AG09319 (cell line): ENCODE results near the gene SERGEF.

ENCODE experiments used
- DNase-seq: peaks from one replicate; pipeline ENCODE4 v3.0.0-alpha.2; 2010; ENCODE audit warnings: low read depth; ENCODE audit errors: extremely low read depth
- TF ChIP-seq, protein P1 (sequence below): IDR thresholded peaks from 2 replicates; pipeline ENCODE4 v1.5.1; 2011; ENCODE audit warnings: low read depth, mild to moderate bottlenecking, inconsistent platforms, low read length, moderate library complexity

Gene SERGEF

DNA sequence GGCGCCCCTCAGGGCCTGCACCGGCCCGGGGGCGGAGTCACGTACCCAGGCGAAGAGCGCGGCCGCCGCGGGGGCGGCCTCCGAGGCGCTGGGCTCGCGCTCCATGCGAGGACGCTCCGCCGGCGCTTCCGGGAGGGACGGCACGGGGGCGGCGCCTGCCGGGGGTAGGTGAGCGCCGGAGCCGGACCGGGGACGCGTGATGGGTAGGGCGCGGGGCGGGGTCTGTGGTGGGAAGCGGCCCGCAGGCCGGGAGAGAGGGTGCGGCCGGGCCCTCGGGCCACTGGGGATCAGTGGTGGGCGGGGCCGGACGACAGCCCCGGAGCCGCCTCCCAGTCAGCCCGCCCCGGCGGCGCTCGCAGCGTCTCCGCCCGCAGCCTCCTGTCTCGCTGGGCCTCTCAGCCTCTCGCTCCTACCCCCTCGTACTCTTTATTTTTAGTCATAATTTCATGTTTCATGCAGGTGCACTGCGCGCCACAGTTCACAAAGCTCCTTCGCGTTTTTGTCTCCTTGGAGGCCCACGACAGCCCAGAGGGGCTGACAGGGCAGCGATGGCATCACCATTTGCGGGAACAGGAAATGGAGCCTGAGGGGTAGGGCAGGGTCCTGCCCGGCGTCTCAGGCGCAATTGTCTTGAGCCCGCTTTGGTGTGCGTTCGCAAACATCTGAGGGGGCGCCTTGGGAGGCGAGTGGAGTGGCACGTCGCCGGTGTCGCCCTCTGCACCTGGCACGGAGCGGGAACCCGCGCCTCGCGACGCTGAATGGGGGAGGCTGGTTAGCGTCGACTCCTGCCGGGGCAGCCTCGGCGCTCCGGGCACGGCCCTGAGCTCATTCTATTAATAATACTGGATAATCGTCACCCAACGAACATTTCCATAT, at the start of gene SERGEF:
Gene SERGEF, minus strand, starts transcription at position 142 of the 876 bp plus-strand sequence. Its CDS starts 37 bp downstream, at position 105.
- peak; percentile 52 for DNase-seq
- TF ChIP-seq, protein P1, sequence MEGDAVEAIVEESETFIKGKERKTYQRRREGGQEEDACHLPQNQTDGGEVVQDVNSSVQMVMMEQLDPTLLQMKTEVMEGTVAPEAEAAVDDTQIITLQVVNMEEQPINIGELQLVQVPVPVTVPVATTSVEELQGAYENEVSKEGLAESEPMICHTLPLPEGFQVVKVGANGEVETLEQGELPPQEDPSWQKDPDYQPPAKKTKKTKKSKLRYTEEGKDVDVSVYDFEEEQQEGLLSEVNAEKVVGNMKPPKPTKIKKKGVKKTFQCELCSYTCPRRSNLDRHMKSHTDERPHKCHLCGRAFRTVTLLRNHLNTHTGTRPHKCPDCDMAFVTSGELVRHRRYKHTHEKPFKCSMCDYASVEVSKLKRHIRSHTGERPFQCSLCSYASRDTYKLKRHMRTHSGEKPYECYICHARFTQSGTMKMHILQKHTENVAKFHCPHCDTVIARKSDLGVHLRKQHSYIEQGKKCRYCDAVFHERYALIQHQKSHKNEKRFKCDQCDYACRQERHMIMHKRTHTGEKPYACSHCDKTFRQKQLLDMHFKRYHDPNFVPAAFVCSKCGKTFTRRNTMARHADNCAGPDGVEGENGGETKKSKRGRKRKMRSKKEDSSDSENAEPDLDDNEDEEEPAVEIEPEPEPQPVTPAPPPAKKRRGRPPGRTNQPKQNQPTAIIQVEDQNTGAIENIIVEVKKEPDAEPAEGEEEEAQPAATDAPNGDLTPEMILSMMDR, result no peak

DNA sequence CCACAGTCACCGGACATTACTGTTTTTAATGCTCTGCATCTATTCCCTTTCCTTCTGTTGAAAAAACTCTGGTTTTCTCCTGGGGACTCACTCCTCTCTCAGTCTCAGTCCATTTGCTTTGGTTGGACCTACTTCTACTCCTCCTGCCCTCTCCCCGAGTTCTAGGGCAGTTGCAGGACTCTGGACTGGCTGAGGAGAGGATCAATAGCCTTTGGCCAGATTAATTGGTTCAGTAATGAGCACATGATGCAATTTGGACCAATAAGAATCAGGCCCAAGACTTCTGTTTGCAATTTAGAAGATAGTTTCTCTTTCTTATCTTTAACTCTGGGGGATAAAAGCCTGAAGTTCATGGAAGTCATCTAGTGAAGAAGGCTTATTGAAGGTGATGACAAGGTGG, 48.5 kb upstream of the SERGEF start:
- TF ChIP-seq, protein P1, result no peak
- DNase-seq, result no peak

DNA sequence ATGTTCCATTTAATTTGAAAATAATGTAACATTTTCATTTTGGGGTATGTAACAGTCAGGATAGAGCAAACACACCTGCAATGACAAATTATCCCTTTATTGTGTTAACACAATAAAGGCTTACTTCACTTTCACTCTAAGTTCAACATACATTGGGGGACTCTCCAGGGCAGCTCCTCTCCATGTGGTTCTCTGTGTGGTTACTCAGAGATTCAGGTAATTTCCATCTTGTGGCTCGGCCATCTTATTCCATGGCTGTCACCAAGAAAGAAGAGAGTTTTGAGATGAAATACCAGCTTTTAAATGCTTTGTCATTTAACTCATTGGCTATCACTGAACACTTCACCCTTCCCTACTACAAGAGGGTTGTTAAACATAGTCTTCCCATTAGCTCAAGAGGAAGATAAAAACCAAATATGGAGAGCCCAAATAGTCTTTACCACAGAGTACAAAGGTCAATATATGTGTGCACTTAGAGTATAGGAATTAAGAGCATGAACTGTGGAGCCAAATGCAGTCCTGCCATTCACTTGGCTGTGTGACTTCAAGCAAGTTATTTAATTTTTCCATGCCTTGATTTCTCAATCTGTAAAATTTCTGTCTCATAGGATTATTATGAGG, 43.8 kb upstream of the SERGEF start:
- TF ChIP-seq, protein P1, result no peak
- no peak for DNase-seq

DNA sequence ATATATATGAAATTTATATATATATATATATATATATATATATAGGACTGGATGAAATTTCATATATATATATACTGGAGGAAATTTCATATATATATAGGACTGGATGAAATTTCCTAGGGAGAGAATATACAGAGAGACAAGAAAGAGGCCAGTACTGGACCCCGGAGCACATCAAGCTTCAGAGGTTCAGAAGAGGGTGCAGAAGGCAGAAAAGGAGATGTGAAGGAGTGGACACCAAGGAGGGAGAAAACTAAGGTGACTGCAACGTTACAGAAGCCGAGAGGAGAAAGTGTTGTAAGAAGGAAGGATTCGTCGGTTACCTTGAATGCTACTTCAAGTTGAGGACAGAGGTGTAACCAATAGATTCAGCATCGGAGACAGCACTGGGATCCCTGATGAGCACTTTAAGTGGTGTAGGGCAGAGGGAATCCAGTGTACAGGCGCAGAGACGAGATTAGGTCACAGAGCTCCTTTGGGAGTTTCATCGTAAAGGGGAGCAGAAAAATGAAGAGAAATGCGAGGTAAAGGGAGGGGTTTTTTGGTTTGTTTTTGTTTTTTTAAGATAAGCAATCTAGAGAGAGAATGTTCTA, 41.8 kb upstream of the SERGEF start:
- no peak for DNase-seq
- TF ChIP-seq, protein P1, result no peak

DNA sequence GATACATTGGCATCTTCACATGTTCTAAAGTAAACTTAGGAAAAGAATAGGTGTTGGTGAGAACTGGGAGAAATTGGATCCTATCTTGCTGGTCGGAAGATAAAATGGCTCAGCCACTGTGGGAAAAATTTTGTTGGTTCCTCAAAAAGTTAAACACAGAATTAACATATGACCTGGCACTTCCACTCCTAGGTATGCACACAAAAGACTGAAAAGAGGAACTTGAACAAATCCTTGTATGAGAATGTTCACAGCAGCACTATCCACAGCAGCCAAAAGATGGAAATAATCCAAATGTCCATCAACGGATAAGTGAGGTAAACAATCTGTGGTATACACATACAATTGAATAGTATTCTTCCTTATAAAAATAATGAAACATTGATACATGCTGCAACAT, 38.0 kb upstream of the SERGEF start:
- DNase-seq, result no peak

DNA sequence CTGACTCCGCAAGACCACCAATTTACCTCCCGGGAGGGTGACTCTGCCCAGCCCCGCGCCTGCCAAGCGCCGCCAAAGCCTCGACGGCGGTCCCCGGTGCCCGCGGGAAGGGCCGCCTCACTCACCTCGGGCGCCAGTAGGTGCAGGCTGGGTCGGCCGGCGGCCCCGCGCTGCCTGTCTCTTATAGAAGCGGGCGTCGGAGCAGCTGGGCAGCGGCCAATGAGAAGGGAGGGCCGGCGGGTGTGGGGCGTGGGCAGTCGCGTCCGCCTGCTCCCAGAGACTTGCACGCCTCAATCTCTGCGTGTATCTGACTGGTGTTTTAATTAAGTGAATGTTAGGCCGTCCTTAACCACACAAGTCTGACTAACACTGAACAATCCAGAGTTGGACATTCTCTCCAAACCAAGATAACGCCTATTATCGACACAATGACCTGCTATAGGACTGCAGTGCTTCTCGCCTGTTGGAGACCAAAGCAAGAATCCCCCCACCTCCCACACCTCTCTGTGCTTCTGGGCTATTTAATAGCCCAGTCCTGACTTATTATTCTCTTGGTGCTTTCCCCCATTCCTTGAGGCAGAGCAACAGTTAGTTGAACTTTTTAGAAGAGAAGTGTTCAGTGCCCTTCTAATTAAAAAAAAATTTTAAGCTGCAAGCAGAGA, 33.4 kb upstream of the SERGEF start, which contains the start of gene TPH1:
Gene TPH1, minus strand, starts transcription at position 154 of the 662 bp plus-strand sequence. CDS start 5,507 bp downstream, outside the sequence.
- no peak for DNase-seq
- TF ChIP-seq, protein P1, result no peak

More for the DNA sequence above, 38.0 kb upstream of the SERGEF start:
- TF ChIP-seq, protein P1, result no peak
